Fibroblast of lung (primary cell): ENCODE data around the gene MATN4. TPM values are rescaled to one million over a fixed set of nuclear protein-coding genes. Genes with fewer than 3 reads are reported as not detected.

Experiments used
- DNase-seq, 2 donors: peaks; one replicate each; pipeline versions ENCODE4 v3.0.0 to v3.0.0-alpha.2; 2010; ENCODE audit warnings: low read depth in 2 of 2
- H2AFZ ChIP-seq: 2 replicates; pipeline ENCODE4 v1.5.1; 2012; ENCODE audit warnings: low read length, control low read depth, inconsistent platforms
- H3K27ac ChIP-seq: 2 replicates; pipeline ENCODE4 v1.5.1; 2011; ENCODE audit warnings: low read length, control low read depth; ENCODE audit not compliant: insufficient read depth
- H3K27me3 ChIP-seq: 2 replicates; pipeline ENCODE4 v1.5.1; 2011; ENCODE audit warnings: mild to moderate bottlenecking, low read length; ENCODE audit not compliant: control insufficient read depth, insufficient read depth
- H3K36me3 ChIP-seq: 2 replicates; pipeline ENCODE4 v1.5.1; 2011; ENCODE audit warnings: low read length; ENCODE audit not compliant: control insufficient read depth, insufficient read depth
- H3K4me1 ChIP-seq: 2 replicates; pipeline ENCODE4 v1.5.1; 2011; ENCODE audit warnings: low read length; ENCODE audit not compliant: control insufficient read depth, insufficient read depth; ENCODE audit errors: extremely low read depth
- H3K4me2 ChIP-seq: 2 replicates; pipeline ENCODE4 v1.5.1; 2011; ENCODE audit warnings: low read length, control low read depth; ENCODE audit not compliant: insufficient read depth; ENCODE audit errors: extremely low read depth
- H3K4me3 ChIP-seq, 4 experiments: fragments of 200-600 bp in 1 of 4; sonication (generic) in 1 of 4; replicated peaks in 1 of 4; 2 replicates each; pipeline ENCODE4 v1.5.1; 2011 to 2016; ENCODE audit warnings: low read length in 4 of 4, low read depth in 3 of 4, mild to moderate bottlenecking in 3 of 4, control low read depth in 2 of 4, inconsistent platforms in 1 of 4, mixed read lengths in 1 of 4; ENCODE audit not compliant: insufficient read depth in 1 of 4; ENCODE audit errors: control extremely low read depth in 1 of 4
- H3K79me2 ChIP-seq: 2 replicates; pipeline ENCODE4 v1.5.1; 2012; ENCODE audit warnings: mild to moderate bottlenecking, low read length, inconsistent platforms; ENCODE audit not compliant: control insufficient read depth, insufficient read depth
- H3K9ac ChIP-seq: 2 replicates; pipeline ENCODE4 v1.5.1; 2011; ENCODE audit warnings: mild to moderate bottlenecking, low read length, control low read depth; ENCODE audit not compliant: insufficient read depth
- H3K9me3 ChIP-seq: 2 replicates; pipeline ENCODE4 v1.5.1; 2012; ENCODE audit warnings: low read depth, low read length; ENCODE audit not compliant: control insufficient read depth, insufficient read depth
- H4K20me1 ChIP-seq: 2 replicates; pipeline ENCODE4 v1.5.1; 2011; ENCODE audit warnings: low read length; ENCODE audit not compliant: control insufficient read depth, insufficient read depth; ENCODE audit errors: extremely low read depth
- EZH2 ChIP-seq: IDR thresholded peaks from 2 replicates; pipeline ENCODE4 v1.5.1; 2012; ENCODE audit warnings: low read length, control low read depth, mild to moderate bottlenecking; ENCODE audit errors: missing control alignments
- polyA plus RNA-seq, 2 donors: library from polyadenylated mRNA; depleted of rRNA in 1 of 2; stranded (reverse) in 1 of 2; unstranded in 1 of 2; fragments of >200 nt; gene quantifications; 2 replicates each; pipeline ENCODE4 v1.2.1, GENCODE V29; 2011 to 2012; ENCODE audit warnings: missing spikeins in 1 of 2
- total RNA-seq: library from RNA; depleted of rRNA; stranded (reverse); fragments of >200 nt; gene quantifications from 2 replicates; pipeline ENCODE4 v1.2.1, GENCODE V29; 2014
- TF ChIP-seq, protein P1 (sequence below), 2 donors: IDR thresholded peaks in 1 of 2; conservative IDR thresholded peaks in 1 of 2; 1 replicate in 1 of 2; 2 replicates in 1 of 2; pipeline ENCODE4 v1.5.1; 2011 to 2012; ENCODE audit warnings: low read length in 2 of 2, control low read depth in 1 of 2, inconsistent platforms in 1 of 2, low read depth in 1 of 2, mild to moderate bottlenecking in 1 of 2

MATN4 gene
- total and polyA plus RNA-seq, 2 donors (not counting 1 experiment from before 2014, with no cell fraction given): under 0.01 to 0.06 TPM

- Histone ChIP-seq H3K4me3 (no peak overlapping the region), H3K9me3 (no peaks in the 10 kb centered on the region), H3K9ac (no peak overlapping the region), H3K27me3 (peaks cover 13% of the 10 kb centered on the region), H3K36me3 (no peaks in the 10 kb centered on the region), H3K4me2 (no peak overlapping the region), H3K27ac (no peak overlapping the region), H2AFZ (no peak overlapping the region), H4K20me1 (no peaks in the 10 kb centered on the region), H3K79me2 (no peaks in the 10 kb centered on the region), H3K4me1 (no peaks in the 10 kb centered on the region)
- DNase-seq: no peak
- TF ChIP-seq, protein P1, sequence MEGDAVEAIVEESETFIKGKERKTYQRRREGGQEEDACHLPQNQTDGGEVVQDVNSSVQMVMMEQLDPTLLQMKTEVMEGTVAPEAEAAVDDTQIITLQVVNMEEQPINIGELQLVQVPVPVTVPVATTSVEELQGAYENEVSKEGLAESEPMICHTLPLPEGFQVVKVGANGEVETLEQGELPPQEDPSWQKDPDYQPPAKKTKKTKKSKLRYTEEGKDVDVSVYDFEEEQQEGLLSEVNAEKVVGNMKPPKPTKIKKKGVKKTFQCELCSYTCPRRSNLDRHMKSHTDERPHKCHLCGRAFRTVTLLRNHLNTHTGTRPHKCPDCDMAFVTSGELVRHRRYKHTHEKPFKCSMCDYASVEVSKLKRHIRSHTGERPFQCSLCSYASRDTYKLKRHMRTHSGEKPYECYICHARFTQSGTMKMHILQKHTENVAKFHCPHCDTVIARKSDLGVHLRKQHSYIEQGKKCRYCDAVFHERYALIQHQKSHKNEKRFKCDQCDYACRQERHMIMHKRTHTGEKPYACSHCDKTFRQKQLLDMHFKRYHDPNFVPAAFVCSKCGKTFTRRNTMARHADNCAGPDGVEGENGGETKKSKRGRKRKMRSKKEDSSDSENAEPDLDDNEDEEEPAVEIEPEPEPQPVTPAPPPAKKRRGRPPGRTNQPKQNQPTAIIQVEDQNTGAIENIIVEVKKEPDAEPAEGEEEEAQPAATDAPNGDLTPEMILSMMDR (conservative IDR thresholded peaks at IDR 0.05 in 1 of 2, IDR thresholded peaks at IDR 0.05 in 1 of 2; ENCODE audit: low read depth in 1 of 2, low read length in 2 of 2): no peak
- TF ChIP-seq EZH2: no peak
Observed at GRCh38 chr20:45283551-45284057, 24.5 kb downstream of the MATN4 start.

DNA sequence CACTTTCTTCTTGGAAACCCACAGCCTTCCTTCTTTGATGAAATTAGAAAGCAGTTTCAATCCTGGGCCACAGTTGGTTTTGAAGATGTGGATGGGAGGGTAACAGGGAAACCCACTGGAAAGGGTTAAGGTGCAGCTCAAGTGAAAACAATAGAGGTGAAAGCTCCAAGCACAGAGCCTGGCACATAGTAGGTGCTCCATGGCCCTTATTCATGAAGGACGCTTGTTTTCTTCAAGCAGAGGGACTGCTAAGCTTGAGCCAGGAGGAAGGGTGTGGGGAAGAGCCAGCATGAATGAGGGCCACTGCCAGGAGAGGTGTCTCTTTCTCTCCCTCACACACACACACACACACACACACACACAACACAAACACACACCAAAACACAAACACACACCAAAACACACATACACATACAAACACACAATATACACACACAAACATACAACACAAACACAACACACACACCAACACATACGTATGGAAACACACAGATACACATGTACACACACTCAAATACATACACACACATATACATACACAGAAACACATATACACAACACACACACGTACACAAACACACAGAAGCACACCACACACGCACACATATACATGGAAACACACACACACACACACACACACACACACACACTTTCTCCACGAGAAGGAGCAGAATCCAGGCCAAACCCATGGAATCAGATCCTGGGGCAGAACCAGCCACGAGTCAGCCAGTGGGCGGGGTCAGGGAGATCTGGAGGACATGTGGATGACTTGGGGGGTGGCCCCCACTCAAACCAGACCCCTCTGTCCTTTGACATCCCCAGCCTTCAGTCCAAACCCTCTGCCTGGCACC is 25.2 kb downstream of the MATN4 start:
- no peaks in the 10 kb centered on the region for H3K79me2 ChIP-seq
- H3K4me1 ChIP-seq: no peaks in the 10 kb centered on the region
- H3K36me3 ChIP-seq: no peaks in the 10 kb centered on the region
- no peaks in the 10 kb centered on the region for H4K20me1 ChIP-seq
- TF ChIP-seq, protein P1 (conservative IDR thresholded peaks at IDR 0.05 in 1 of 2, IDR thresholded peaks at IDR 0.05 in 1 of 2; ENCODE audit: low read depth in 1 of 2, low read length in 2 of 2): no peak
- no peak overlapping the region for H3K4me2 ChIP-seq
- H3K9ac ChIP-seq: no peak overlapping the region
- H3K27me3 ChIP-seq: peaks cover 6% of the 10 kb centered on the region
- H3K9me3 ChIP-seq: no peaks in the 10 kb centered on the region
- no peak for DNase-seq
- H3K27ac ChIP-seq: no peak overlapping the region
- no peak overlapping the region for H3K4me3 ChIP-seq
- no peak overlapping the region for H2AFZ ChIP-seq

- Histone ChIP-seq H2AFZ (no peak overlapping the region), H3K4me2 (no peak overlapping the region), H3K4me1 (no peaks in the 10 kb centered on the region), H4K20me1 (no peaks in the 10 kb centered on the region), H3K79me2 (no peaks in the 10 kb centered on the region), H3K27me3 (peaks cover 7% of the 10 kb centered on the region), H3K9ac (no peak overlapping the region), H3K9me3 (no peaks in the 10 kb centered on the region), H3K36me3 (no peaks in the 10 kb centered on the region), H3K27ac (no peak overlapping the region), H3K4me3 (no peak overlapping the region)
- no peak for DNase-seq
- no peak for TF ChIP-seq EZH2
- TF ChIP-seq, protein P1 (conservative IDR thresholded peaks at IDR 0.05 in 1 of 2, IDR thresholded peaks at IDR 0.05 in 1 of 2; ENCODE audit: low read depth in 1 of 2, low read length in 2 of 2): no peak
Observed at GRCh38 chr20:45279992-45280391, 28.1 kb downstream of the MATN4 start.
